Measurements from ENCODE around the gene SUSD5. TPM values are rescaled to one million over a fixed set of nuclear protein-coding genes. Genes with fewer than 3 reads are reported as not detected.

The SUSD5 gene
- total and polyA plus RNA-seq, 2 of the 4 experiments (the other 2 are of a cell fraction), result 1.4 to 2.9 TPM

GRCh38 chr3:33149342-33149741 lies 69.3 kb downstream of the SUSD5 start:
- Histone ChIP-seq H3K27ac (ENCODE audit: insufficient read depth, low read length) (no peak overlapping the region), H3K4me3 (ENCODE audit: insufficient read depth, low read depth, low read length) (no peak overlapping the region), H3K9ac (ENCODE audit: low read depth, low read length) (no peak overlapping the region), H3K18ac (ENCODE audit: low read depth, low read length) (no peak overlapping the region), H3K56ac (ENCODE audit: extremely low read depth, insufficient read depth, low read length) (no peak overlapping the region), H4K20me1 (ENCODE audit: insufficient read depth, low read length) (no peaks in the 10 kb centered on the region), H4K91ac (ENCODE audit: insufficient read depth, low read depth, low read length) (no peak overlapping the region), H3K4me2 (ENCODE audit: low read depth, low read length) (no peak overlapping the region), H3K9me1 (ENCODE audit: insufficient read depth, low read length) (no peaks in the 10 kb centered on the region), H3K9me3 (ENCODE audit: control insufficient read depth, insufficient read depth, low read length) (no peaks in the 10 kb centered on the region), H2BK120ac (ENCODE audit: low read depth, low read length) (no peak overlapping the region), H2AFZ (replicated peaks; ENCODE audit: low read length, poor library complexity) (no peak overlapping the region), H2BK15ac (ENCODE audit: low read depth, low read length) (no peak overlapping the region), H3K23ac (ENCODE audit: low read depth, low read length) (no peak overlapping the region), H4K5ac (ENCODE audit: low read depth, low read length) (no peak overlapping the region), H2BK5ac (ENCODE audit: low read depth, low read length, poor library complexity, severe bottlenecking) (no peak overlapping the region), H3K14ac (replicated peaks; ENCODE audit: low read depth, low read length) (no peak overlapping the region), H3K79me1 (ENCODE audit: low read depth in 1 of 2, low read length in 2 of 2) (no peaks in the 10 kb centered on the region), H3K27me3 (ENCODE audit: control insufficient read depth, insufficient read depth, low read length) (no peaks in the 10 kb centered on the region), H3K4me1 (ENCODE audit: control insufficient read depth, insufficient read depth, low read length) (peaks cover 3% of the 10 kb centered on the region; the same call in 1 of the 2 replicates), H2AK9ac (replicated peaks; ENCODE audit: low read depth, low read length, poor library complexity) (no peak overlapping the region), H2BK20ac (ENCODE audit: low read depth, low read length) (no peak overlapping the region), H3K4ac (ENCODE audit: low read depth, low read length) (no peak overlapping the region), H4K8ac (ENCODE audit: low read depth in 2 of 2, low read length in 2 of 2) (no peak overlapping the region), H2AK5ac (ENCODE audit: low read depth, low read length) (no peak overlapping the region), H3K36me3 (ENCODE audit: control insufficient read depth, insufficient read depth, low read length) (no peaks in the 10 kb centered on the region)
- in situ Hi-C loops (cut with MboI; ENCODE audit: low sequenced_read_pairs) (no loop called here), intact Hi-C loops (cut with micrococcal nuclease) (no loop called here), dilution Hi-C loops (cut with HindIII; ENCODE audit: low sequenced_read_pairs, unreplicated experiment) (loop anchor here (25.0 kb wide), 1 partner anchor 238 kb away; no protein-coding TSS in a partner anchor)
- ChIA-PET CTCF (no interaction called here), POLR2A (ENCODE audit: unreplicated experiment) (no interaction called here)
- 80% methylated on average over 1 of the region's 6 CpGs; no CpG with 5 or more reads in 1 of the 2 experiments for WGBS, 2 experiments (ENCODE audit: extremely low coverage in 2 of 2, insufficient read length in 1 of 2)
- ATAC-seq (ENCODE audit: low read depth) (no peak), DNase-seq (no peak)
- TF ChIP-seq NFE2L2 (IDR thresholded peaks at IDR 0.05; ENCODE audit: low read depth, low read length) (no peak), FOS (IDR thresholded peaks at IDR 0.05; ENCODE audit: low read depth, low read length) (no peak), MAZ (IDR thresholded peaks at IDR 0.05; ENCODE audit: borderline replicate concordance, low read depth, low read length) (no peak), RCOR1 (IDR thresholded peaks at IDR 0.05; ENCODE audit: insufficient replicate concordance, low read length) (no peak)
- TF ChIP-seq, protein P1, sequence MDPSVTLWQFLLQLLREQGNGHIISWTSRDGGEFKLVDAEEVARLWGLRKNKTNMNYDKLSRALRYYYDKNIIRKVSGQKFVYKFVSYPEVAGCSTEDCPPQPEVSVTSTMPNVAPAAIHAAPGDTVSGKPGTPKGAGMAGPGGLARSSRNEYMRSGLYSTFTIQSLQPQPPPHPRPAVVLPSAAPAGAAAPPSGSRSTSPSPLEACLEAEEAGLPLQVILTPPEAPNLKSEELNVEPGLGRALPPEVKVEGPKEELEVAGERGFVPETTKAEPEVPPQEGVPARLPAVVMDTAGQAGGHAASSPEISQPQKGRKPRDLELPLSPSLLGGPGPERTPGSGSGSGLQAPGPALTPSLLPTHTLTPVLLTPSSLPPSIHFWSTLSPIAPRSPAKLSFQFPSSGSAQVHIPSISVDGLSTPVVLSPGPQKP (IDR thresholded peaks at IDR 0.05; ENCODE audit: borderline replicate concordance, low read depth, low read length), result no peak
- no TSS peak for BruUV-seq (replicated peaks)

Data from IMR-90 (cell line).